ENCODE measurements around the gene FBXL5. TPM values are rescaled to one million over a fixed set of nuclear protein-coding genes. Genes with fewer than 3 reads are reported as not detected.
"Not testable (repeated sequence)": the region's sequence is repeated elsewhere in the genome, so short reads cannot be mapped to it uniquely, and the experiment has no call there.

The FBXL5 gene
- polyA plus RNA-seq, 3 donors, result 112 to 142 (median 120) TPM

DNA sequence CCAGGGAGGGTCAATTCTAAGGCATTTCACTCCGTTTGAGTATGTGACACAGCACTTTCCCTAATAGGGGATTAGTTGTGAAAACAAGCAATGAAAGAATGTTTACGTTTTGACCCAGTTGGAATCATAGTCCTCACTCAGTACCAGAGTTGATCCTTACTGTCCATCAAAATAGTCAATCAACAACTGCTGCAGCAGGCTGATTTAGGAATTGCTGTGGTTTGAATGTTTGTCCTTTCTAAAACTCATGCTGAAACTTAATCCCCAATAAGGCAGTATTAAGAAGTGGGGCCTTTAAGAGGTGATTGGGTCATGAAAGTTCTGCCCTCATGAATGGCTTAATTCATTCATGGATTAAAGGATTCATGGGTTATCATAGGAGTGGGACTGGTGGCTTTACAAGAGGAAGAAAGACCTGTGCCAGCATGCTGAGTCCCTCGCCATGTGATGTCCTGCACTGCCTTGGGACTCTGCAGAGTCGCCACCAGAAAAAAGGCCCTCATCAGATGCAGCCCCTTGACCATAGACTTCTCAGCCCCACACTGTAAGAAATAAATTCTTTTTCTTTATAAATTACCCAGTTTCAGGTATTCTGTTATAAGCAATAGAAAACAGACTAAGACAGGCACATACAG is 3.1 kb upstream of the FBXL5 start:
- DNase-seq (ENCODE audit: extremely low read depth in 1 of 11, low read depth in 9 of 11, low spot score in 4 of 11), result no peak

- DNase-seq (ENCODE audit: extremely low read depth in 1 of 11, low read depth in 9 of 11, low spot score in 4 of 11), result no peak
Observed at GRCh38 chr4:15657366-15657765, 2.2 kb upstream of the FBXL5 start.

DNA sequence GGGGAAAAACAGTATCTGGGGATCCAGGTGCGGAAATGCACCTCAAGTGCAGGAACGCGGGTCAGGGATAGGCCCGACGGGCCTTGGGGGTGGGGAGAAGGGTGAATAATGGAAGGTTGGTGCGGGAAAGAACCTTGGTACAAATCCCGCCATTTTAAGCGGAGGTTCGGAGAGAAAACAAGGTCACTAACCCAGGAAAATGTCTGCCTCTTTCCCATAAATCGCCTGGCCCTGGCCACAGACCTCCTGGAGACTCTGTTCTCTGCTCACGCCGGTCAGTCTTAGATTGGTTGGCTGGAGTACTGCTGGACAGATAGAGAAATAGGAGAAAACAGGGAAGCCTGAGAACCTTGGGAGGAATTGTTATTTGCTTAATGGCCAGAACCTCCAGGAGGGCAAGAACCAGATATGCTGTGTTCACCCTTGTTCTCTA is 897 bp upstream of the FBXL5 start:
- peak in 6 of 11 donors; percentile 16 to 50 (median 26) for DNase-seq (ENCODE audit: extremely low read depth in 1 of 11, low read depth in 9 of 11, low spot score in 4 of 11)

- peak in 7 of 11 donors; percentile 17 to 45 (median 32) for DNase-seq (ENCODE audit: extremely low read depth in 1 of 11, low read depth in 9 of 11, low spot score in 4 of 11)
Observed at GRCh38 chr4:15654593-15655222, 449 bp downstream of the FBXL5 start.

DNA sequence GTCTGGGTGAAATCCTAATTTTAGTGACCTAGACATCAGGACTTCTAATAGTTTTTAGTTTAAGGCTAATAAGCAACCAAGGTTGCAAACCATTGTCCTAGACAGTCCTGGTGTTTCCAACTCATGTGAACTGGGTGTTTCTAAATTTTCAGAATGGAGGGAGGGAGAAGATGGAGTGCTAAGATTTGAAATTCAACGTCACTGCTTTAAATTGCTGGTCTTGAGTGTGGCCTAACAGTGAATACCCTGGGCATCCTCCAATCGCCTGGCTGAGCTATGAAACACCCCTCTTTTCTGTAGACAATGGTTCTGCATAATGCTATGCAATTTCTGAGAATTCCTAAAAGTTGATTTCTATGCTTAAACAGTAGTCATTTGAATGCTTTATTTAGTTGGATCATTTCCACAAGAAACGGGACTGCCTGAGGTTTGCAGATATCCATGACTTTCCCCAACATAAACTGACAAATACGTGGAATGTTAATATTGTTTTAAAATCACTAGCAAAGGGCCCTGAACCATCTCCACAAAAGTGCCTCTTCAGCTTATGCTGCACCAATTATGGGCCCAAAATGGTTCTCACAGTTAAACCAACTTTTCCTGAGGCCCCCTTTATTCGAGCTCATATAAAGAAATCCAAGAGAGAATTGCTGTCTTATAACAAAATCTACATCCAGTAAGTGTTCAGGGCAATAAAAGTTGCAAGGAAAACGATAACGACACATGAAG is 1.1 kb downstream of the FBXL5 start:
- DNase-seq (ENCODE audit: extremely low read depth in 1 of 11, low read depth in 9 of 11, low spot score in 4 of 11), result peak in 3 of 11 donors; percentile 13 to 37 (median 36)

DNA sequence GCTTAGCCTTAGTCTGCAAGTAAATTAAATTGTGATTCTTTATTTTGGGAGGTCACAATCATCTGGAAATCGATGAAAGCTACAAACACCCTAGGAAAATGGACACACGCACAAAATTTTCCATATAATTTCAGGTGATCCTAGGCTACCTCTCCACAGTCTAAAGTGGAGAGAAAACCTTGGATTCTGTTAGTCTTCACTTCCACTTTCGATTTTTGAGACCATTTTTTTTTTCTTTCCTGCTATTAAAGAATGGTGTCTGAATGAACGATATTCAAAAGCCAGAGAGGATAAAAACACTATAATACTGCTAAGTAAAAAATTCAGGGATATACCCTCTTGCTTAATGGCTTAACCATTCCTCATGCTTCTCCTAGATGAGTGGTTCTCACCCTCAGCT is 1.7 kb downstream of the FBXL5 start:
- DNase-seq (ENCODE audit: extremely low read depth in 1 of 11, low read depth in 9 of 11, low spot score in 4 of 11), result no peak

- DNase-seq (ENCODE audit: extremely low read depth in 1 of 11, low read depth in 9 of 11, low spot score in 4 of 11), result no peak
Observed at GRCh38 chr4:15652841-15653240, 2.3 kb downstream of the FBXL5 start.

DNA sequence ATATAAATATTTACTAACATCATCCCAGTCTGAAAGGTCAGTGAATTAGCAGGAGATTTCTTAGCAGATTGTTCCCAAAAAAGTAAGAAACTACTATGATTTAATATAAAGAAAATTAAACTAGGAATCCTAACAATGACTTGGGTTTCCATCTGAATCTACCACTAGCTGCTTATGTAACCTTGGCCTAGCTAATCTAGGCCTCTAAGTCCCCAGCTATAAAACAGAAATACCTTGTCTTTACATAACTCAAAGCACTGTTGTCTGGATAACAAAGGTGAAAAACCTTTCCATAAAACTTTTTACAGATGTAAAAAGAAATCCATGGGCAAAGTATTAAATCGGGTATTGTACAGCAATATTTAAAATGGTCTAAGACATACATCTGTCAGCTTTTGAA is 3.0 kb downstream of the FBXL5 start:
- DNase-seq (ENCODE audit: extremely low read depth in 1 of 11, low read depth in 9 of 11, low spot score in 4 of 11), result no peak

- DNase-seq (ENCODE audit: extremely low read depth in 1 of 11, low read depth in 9 of 11, low spot score in 4 of 11), result no peak
Observed at GRCh38 chr4:15651676-15652075, 3.5 kb downstream of the FBXL5 start.

DNA sequence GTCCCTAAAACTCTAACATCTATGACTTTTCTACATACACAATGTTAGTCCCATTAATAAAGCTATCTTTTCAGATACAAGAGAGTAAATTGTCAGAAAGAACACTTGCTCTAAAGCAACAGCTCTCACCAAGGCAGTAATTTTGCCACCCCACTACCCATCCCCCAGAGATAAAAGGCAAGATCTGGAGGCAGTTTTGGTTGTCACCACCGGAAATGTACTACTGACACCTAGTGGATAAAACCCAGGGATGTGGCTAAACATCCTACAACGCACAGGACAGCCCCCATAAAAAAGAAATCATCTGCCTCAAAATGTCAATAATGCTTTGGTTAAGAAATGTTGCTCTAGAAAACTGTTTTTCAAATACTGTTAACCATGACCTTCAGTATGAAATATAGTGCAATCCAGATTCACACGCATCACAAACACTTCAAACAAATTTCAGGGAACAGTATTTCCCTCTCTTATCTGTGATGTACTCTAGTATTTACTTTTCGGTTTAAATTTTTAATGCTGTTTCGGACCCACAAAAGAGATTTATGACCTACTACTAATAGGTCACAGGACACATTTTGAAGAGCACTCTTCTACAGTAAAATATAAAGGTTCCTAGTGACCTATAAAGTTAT is 5.1 kb downstream of the FBXL5 start:
- peak in 6 of 11 donors; percentile 15 to 46 (median 22) for DNase-seq (ENCODE audit: extremely low read depth in 1 of 11, low read depth in 9 of 11, low spot score in 4 of 11)

- DNase-seq (ENCODE audit: extremely low read depth in 1 of 11, low read depth in 9 of 11, low spot score in 4 of 11), result no peak
Observed at GRCh38 chr4:15648600-15648999, 6.6 kb downstream of the FBXL5 start.

- no peak for DNase-seq (ENCODE audit: extremely low read depth in 1 of 11, low read depth in 9 of 11, low spot score in 4 of 11)
Observed at GRCh38 chr4:15638418-15638817, 16.7 kb downstream of the FBXL5 start.

GRCh38 chr4:15636818-15637217 is 18.3 kb downstream of the FBXL5 start:
- DNase-seq (ENCODE audit: extremely low read depth in 1 of 11, low read depth in 9 of 11, low spot score in 4 of 11), result no peak

DNA sequence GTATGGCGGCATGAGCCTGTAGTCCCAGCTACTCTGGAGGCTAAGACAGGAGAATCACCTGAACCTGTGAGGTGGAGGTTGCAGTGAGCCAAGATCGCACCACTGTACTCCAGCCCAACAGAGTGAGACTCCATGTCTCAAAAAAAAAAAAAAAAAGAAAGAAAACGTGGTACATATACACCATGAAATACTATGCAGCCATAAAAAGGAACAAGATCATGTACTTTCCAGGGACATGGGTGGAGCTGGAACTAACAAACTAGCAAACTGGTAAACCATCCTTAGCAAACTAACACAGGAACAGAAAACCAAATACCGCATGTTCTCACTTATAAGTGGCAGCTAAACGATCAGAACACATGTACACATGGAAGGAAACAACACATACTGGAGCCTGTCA is 37.8 kb downstream of the FBXL5 start:
- not testable (repeated sequence) for DNase-seq (ENCODE audit: extremely low read depth in 1 of 11, low read depth in 9 of 11, low spot score in 4 of 11)

DNA sequence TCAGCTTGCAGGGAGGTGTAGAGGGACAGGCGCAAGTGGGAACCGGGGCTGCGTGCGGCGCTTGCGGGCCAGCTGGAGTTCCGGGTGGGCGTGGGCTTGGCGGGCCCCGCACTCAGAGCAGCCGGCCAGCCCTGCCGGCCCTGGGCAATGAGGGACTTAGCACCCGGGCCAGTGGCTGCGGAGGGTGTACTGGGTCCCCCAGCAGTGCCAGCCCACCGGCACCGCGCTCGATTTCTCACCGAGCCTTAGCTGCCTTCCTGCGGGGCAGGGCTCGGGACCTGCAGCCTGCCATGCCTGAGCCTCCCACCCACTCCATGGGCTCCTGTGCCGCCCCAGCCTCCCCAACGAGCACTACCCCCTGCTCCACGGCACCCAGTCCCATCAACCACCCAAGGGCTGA is 40.3 kb downstream of the FBXL5 start:
- DNase-seq (ENCODE audit: extremely low read depth in 1 of 11, low read depth in 9 of 11, low spot score in 4 of 11), result not testable (repeated sequence)

GRCh38 chr4:15612136-15612535 is 43.0 kb downstream of the FBXL5 start:
- no peak for DNase-seq (ENCODE audit: extremely low read depth in 1 of 11, low read depth in 9 of 11, low spot score in 4 of 11)

DNA sequence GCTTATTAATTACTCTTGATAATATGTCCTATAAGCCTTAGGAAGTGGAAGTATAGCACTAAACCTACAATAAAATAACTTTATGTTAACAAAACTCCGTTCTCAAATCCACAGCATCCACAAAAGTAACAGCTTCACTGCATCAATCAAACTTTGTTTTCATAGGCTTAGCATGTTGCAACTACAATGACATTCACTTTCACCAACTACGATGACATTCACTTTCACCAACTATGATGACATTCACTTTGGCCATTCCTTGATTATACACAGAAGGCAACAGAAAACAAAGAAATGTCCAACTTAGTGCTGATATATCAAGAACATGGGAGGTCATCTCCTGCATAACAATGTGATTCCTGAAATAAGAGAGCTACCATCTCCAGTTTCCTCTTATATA is 44.3 kb downstream of the FBXL5 start:
- no peak for DNase-seq (ENCODE audit: extremely low read depth in 1 of 11, low read depth in 9 of 11, low spot score in 4 of 11)

DNA sequence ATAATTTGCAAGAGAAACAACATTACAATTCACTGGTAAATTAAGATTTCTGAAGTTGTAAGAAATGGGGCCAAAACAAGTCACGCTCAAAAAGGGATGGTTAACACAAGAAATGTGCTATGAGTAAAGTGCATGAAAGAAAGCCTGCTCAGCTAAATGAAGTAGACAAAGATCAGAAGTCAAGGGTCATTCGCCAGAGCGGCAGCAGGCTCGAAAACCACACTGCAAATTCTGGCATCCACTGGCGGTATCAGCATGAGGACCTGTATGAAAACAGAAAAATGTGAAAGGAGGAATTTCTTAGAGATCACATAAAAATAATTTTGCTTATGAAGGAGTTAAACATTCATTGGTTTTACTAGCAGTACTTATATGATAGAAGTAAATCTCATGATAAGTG is 49.6 kb downstream of the FBXL5 start:
- no peak for DNase-seq (ENCODE audit: extremely low read depth in 1 of 11, low read depth in 9 of 11, low spot score in 4 of 11)

- DNase-seq (ENCODE audit: extremely low read depth in 1 of 11, low read depth in 9 of 11, low spot score in 4 of 11), result no peak
Observed at GRCh38 chr4:15601862-15602261, 53.3 kb downstream of the FBXL5 start.

- no peak for DNase-seq (ENCODE audit: extremely low read depth in 1 of 11, low read depth in 9 of 11, low spot score in 4 of 11)
Observed at GRCh38 chr4:15600176-15600575, 55.0 kb downstream of the FBXL5 start.

All from renal cortex interstitium (tissue), 11 donors.